ENCODE data around the gene FLNC.

The FLNC gene

DNA sequence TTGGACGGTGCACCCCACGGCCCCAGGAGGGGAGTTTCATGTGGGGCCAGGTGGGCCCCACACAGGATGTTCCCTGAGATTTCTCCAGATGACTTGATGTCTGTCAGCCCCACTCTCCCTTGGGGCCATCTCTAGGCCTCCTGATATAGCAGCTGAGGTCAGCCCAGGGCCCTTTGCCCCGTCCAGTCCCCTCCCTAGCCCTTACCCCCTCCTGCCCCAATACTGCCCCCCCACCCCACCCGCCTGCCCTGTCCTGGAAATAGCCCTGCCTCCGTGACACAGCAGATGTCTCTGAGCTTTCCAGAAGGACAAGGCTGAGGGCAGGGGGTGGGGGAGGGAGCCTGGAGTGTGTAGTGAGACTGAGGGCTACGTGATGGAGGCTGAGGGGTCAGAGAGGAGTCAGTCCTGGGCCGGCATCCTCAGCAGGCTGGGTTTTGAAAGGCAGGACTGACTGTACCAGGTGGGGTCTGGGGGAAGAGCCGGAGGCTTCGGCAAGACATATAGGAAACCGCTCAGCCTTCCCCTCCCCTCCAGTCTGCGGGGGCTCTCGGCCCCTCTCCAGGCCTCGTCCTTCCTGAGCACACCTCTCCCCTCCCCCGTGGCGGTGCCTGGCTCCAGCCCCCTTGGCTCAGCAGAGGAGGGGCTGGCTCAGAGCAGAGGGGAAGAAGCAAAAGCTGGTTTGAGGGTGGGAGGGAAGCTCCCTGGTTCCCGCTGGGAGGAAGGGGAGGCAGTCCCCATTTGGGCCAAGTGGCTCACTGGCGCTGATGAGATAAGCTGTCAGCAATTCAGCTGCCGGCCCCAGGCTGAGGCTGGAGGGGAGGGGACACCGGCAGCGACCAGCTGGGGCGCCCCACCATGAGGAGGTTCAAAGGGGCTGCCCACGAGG, 2.0 kb downstream of the FLNC start:
- DNase-seq, result no peak

DNA sequence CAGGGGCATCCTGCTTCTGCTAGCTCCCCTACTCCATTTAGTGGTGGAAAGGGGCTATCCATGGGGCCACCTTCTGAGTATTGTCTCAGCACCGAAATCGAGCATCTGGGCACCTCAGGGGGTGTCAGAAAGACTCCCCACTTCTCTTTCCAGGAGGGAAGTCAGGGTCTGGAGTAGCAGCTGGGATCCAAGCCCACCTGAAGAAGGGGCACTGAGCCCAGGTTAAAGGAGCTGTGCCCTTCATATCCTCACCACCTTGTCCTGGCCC, 2.6 kb downstream of the FLNC start:
- no peak for DNase-seq

DNA sequence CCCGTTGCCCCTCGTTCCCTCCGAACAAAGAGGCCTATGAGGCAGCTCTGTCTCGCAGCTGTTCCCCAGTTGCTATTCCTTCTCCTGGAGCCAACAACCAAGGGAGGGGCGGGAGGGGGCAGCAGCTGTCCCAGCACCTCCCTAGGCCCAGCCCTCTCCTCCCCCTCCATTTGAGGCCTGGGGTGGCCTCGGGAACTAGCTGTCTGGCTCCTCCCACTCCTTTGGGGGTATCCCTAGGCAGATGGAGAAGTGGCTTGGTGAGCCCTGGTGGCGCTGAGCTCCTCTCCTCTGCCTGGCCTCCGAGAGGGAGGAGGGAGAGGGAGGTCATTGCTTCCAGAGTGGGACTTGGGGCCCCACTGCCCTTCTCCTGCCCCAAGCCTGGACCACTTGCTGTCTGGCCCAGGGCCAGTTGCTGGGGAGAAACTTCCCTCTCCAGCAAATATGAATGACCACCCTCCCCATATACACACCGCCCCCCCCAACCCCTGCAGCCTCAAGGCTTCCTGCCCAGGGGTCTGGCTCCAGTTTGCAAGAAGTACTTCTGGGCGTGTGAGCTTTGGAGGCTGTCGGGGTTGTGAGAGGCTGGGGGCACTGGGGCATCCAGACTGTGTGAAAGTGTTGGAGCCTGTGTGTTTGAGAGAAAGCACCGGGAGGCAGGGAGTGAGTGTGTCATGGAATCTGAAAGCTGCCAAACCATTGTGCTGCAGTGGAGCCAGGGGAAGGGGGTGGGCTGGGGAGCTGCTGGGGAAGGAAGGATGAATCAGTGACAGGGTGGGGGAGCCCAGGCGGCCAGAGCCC, 3.1 kb downstream of the FLNC start:
- DNase-seq, result no peak

DNA sequence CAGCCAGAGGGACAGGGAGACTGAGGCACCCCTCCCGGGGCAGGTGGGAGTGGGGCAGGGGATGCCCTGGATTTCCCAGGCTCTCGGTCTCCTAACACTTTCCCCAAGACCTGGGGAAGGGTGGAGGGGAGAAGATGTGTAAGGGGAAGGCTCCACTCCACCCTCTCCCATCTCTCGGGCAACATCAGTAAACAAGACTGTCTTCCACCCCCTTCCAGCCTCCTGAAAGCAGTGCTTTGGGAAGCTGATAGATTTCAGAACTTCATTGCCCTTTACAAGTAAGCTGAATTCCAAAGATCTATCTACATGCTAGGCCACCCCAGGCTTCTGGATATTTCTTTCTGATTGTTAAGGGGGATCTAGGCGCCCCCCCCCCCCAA, 3.7 kb downstream of the FLNC start:
- no peak for DNase-seq

DNA sequence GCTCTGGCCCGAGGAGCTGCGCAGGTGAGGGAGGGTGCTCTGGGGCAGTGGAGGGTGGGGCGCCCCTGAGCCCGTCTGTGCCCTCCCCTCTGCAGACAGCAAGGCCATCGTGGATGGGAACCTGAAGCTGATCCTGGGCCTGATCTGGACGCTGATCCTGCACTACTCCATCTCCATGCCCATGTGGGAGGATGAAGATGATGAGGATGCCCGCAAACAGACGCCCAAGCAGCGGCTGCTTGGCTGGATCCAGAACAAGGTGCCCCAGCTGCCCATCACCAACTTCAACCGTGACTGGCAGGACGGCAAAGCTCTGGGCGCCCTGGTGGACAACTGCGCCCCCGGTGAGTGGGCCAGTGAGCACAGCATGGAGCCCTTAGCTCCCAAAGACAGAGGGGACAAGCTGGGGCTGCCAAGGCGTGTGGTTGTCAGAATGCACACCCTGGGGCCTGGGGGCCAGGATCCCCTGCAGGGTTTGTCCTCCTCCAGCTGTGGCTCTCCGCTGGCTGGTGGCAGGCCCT, 5.1 kb downstream of the FLNC start:
- no peak for DNase-seq

DNA sequence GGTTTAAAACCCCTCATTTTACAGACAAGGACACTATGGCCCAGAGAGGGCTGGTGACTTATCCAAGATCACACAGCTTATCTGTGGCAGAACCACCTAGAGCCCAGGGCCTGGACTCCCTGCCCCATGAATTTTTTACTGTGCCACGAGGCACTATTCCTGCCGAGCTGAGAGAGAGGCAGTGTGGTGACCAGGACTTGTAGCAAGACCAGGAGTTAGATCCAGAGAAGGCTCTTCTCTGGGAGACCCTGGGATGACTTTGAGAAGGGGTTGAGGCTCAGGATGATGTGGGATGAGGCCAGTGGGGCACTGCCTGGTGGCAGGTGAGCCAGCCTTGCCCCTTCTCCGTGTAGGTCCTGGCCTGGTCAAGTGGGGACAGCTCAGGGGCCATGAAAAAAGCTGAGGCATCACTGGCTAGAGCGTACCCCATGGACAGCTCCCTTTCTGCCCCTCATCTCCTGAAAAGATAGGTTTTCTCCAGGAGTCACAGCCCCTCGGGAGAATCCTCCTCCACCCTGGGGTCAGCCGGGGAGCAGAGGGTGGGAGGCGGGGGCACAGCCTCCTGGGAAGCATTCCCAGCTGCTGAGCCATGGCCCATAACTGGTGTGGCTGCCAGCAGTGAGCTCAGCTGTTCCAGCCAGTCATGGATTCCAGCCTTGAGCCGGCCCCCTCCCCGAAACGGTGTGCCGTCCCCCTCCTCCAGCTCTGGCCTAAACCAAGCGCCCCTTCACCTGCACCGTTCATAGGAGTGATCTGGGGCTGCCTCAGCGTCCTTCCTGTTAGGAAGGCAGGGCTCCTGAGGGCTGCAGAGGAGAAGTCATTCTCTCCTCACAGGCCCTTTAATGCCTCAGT, 5.8 kb downstream of the FLNC start:
- DNase-seq, result no peak

DNA sequence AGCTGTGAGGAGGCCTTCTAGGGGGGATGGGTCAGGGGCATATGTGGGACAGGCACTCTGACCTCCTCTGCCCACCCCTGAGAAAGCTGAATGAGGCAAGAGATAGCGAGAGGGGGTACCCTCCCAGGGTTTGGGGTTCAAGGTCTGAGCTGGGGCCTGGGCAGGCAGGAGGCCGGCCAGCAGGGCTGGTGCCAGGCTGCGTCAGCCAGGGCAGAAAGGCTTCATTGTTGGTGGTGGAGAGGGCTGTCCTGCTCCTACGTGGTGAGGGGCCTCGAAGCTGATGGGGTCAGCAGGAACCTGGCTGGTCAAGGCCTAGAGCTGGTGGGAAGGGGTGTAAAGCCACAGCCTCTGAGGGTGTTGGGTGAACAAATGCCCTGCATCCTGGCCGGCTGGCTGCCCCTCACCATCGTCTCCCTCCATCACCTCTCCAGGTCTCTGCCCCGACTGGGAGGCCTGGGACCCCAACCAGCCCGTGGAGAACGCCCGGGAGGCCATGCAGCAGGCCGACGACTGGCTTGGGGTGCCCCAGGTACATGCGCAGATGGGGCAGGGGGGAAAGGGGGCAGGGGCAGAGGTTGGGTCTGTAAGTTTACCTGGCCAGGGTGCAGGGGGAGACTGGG, 6.6 kb downstream of the FLNC start:
- no peak for DNase-seq

DNA sequence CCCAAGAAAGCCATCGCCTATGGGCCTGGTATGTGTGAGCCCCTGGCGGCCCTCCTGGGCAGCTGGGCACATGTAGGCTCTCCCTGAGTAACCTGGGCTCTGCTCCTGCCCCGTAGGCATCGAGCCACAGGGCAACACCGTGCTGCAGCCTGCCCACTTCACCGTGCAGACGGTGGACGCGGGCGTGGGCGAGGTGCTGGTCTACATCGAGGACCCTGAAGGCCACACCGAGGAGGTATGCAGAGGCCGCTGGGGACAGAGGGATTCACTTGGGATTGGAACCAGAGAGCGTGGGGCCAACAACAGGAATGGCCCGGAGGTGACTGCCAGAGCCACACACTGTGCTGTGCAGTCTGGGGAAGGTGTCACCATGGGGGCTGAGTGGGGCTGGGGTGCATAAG, 7.3 kb downstream of the FLNC start:
- DNase-seq, result no peak

DNA sequence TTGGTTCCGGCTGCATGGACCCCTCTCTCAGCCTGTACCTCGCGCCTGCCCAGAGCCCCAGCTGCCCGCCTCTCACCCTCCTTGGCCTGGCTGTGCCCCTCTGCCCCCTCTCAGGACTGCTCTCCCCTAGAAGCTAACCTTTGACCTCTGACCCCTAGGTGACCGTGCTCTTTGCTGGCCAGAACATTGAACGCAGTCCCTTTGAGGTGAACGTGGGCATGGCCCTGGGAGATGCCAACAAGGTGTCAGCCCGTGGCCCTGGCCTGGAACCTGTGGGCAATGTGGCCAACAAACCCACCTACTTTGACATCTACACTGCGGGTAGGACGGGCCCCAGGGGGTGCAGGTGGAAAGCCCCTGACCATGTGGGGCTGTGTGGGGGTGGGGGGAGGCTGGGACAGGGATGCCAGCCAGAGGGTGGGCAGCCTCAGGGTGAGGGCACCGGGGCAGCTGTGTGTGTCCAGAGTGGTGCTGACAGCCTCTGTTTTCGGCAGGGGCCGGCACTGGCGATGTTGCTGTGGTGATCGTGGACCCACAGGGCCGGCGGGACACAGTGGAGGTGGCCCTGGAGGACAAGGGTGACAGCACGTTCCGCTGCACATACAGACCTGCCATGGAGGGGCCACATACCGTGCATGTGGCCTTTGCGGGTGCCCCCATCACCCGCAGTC, 8.0 kb downstream of the FLNC start:
- DNase-seq, result no peak

DNA sequence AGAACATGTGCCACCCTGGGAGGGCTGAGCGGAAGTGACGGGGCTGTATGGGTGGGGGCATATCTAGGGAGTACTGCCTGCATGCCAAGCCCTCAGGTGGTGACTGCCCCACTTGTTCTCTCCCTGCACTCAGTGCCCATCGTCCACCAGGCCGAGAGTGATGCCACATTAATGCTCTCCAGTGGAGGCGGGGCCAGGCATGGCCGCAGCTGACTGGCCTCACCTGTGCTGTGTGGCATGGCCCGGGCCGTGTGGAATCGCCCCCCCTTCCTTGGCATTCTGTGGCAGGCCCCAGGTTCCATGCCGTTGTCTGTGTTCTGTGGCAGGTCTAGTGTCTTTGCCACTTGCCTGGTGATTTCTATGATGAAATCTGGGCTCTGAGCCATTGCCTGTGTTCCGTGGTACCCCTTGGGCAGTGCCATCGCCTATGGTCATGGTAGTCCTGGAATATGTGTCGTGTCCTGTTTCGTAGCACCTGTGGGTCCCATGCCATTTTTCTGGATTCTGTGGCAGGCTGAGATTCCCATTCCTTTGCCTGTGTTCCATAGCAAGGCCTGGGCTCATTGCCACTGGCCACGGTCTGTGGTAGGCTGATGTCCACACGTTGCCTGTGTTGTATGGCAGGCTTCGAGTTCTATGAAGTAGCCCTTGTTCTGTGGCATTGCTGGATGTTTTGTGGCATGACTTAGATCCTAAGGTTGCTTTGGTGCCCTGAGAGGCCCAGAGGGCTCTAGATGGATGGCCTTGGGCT, 8.9 kb downstream of the FLNC start:
- no peak for DNase-seq

DNA sequence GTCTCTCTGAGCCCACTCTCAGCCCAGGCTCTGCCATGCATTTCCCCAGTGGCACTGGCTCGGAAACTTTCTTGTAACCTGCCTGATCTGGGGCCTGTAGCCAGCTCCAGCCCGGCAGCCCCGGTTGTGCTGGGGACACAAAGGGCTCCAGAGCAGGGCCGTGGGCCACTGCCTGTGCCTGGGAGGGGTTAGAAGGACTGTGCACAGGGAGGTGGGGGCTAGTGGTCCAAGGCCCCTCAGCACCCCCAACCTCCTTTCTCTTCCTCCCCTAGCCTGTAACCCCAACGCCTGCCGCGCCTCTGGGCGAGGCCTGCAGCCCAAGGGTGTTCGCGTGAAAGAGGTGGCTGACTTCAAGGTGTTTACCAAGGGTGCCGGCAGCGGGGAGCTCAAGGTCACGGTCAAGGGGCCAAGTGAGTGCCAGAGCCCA, 9.6 kb downstream of the FLNC start:
- no peak for DNase-seq

DNA sequence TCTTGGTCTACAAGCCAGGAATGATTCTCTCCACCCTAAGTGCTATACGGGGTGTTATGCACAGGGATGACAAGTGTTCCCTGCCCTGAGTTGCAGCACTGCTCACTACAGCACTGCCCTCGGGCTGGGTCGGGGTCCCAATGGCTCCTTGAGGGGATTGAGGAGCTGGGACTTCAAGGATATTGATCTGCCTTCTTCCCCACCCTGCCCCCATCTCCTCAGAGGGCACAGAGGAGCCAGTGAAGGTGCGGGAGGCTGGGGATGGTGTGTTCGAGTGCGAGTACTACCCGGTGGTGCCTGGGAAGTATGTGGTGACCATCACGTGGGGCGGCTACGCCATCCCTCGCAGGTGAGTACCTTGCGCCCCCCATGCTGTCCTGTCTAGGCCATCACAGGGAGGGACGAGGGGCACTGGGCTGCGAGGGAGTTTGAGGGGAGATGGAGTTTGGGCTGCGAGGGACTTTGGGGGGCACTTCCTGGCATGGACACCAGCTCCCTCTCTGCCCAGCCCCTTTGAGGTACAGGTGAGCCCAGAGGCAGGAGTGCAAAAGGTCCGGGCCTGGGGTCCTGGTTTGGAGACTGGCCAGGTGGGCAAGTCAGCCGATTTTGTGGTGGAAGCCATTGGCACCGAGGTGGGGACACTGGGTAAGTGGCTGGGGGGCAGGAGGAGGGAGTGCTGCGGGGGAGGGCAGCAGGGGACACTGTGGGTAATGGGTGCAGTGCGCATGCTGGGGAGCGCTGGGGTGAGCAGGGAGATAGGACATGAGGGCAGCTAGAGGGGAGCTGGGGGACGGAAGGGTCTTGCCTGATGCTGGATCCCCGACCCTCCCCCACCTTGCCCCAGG, 10.3 kb downstream of the FLNC start:
- no peak for DNase-seq

DNA sequence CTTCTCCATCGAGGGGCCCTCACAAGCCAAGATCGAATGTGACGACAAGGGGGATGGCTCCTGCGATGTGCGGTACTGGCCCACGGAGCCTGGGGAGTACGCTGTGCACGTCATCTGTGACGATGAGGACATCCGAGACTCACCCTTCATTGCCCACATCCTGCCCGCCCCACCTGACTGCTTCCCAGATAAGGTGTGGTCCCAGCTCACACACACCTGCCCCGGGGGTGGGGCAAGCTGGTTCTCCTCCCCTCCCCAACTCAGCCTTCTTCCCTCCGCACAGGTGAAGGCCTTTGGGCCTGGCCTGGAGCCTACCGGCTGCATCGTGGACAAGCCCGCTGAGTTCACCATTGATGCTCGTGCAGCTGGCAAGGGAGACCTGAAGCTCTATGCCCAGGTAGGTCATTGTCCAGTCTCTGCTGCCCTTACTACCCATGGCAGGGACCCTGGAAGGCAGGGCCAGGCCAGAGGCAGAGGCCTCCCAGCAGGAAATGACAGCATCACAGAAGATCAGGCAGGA, 11.0 kb downstream of the FLNC start:
- no peak for DNase-seq

DNA sequence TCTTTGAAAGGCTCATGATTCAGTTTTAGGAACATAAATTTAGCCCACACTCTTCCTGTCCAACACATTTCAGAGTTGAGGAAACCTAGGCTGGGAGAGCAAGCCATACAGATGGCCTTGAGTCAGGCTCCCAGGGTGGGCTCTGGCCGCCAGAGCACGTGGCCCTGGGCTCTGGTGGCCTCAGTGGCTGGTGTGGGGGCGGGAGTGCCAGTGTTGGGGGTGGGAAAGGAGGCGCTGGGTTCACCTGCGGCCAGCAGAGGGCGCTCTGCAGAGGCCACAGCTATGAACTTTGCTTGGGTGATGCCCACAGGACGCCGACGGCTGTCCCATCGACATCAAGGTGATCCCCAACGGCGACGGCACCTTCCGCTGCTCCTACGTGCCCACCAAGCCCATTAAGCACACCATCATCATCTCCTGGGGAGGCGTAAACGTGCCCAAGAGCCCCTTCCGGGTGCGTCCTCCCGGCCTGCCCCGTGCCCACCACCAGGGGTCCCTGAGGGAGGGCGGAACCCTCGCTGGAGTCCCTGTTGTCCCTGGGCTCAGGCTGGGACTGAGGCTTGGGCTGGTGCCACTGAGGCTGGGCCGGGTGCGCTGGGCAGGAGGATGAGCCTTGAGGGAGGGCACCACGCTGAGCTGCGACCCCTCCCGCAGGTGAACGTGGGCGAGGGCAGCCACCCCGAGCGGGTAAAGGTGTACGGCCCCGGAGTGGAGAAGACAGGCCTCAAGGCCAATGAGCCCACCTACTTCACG, 11.9 kb downstream of the FLNC start:
- DNase-seq, result peak in 3 of 4 experiments; percentile 16 to 35 (median 29)

DNA sequence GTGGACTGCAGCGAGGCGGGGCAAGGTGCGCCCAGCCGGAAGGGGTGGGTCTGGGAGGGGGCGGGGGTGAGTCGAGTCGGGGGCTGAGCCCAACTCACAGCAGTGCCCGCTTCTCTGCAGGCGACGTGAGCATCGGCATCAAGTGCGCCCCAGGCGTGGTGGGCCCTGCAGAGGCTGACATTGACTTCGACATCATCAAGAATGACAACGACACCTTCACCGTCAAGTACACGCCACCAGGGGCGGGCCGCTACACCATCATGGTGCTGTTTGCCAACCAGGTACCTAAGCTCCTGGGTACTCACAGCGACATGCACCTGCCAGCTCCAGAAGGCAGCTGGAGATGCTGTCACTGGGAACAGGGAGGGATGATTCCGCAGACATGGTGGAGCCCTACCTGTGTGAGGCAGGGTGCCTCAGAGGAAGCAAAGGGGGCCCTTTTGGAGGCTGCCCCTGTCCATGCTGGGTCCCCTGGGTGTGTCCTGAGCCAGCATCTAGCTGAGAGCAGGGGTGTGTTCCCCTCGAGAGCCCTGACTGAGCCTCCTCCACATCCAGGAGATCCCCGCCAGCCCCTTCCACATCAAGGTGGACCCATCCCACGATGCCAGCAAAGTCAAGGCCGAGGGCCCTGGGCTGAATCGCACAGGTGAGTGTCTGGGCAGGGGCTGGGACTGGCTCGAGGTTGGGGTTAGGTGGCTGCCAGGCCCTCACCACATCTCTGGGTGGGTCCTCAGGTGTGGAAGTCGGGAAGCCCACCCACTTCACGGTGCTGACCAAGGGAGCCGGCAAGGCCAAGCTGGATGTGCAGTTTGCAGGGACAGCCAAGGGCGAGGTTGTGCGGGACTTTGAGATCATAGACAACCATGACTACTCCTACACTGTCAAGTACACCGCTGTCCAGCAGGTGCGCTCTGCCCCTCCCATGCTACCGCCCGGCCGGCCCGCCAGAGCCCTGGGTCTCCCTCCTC, 12.8 kb downstream of the FLNC start:
- DNase-seq, result no peak

DNA sequence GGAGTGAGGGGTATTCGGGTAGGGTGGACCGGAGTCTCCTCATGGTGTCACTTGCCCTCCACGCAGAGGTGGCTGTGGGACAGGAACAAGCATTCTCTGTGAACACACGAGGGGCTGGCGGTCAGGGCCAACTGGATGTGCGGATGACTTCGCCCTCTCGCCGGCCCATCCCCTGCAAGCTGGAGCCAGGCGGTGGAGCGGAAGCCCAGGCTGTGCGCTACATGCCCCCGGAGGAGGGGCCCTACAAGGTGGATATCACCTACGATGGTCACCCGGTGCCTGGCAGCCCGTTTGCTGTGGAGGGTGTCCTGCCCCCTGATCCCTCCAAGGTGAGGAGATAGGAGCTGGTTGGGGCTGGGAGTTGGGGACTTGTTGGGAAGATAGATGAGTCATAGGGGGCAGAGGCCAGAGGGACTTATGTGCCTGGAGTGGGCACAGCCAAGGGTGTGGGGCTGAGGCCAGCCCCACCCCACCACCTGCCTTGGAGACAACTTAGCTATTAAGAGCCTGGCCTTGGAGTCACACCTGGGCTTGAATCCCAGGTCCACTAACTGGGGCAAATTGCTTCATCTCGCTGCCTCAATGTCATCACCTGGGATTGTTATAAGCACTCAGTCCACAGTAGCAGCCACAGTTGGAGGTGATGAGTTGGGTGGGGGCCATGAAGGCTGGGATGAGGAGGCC, 13.9 kb downstream of the FLNC start:
- no peak for DNase-seq

DNA sequence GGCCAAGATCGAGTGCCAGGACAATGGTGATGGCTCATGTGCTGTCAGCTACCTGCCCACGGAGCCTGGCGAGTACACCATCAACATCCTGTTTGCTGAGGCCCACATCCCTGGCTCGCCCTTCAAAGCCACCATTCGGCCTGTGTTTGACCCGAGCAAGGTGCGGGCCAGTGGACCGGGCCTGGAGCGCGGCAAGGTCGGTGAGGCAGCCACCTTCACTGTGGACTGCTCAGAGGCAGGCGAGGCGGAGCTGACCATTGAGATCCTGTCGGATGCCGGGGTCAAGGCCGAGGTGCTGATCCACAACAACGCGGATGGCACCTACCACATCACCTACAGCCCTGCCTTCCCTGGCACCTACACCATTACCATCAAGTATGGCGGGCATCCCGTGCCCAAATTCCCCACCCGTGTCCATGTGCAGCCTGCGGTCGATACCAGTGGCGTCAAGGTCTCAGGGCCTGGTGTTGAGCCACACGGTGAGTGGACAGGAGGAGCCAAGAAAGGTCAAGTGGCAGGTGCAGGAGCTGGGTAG, 14.6 kb downstream of the FLNC start:
- DNase-seq, result no peak
